Neural progenitor cell (in vitro differentiated cells): ENCODE measurements around the gene PHF10. TPM values are rescaled to one million over a fixed set of nuclear protein-coding genes. Genes with fewer than 3 reads are reported as not detected.
"Not testable (repeated sequence)": the region's sequence is repeated elsewhere in the genome, so short reads cannot be mapped to it uniquely, and the experiment has no call there.

ENCODE experiments used
- DNase-seq: peaks from one replicate; pipeline ENCODE4 v3.0.0-alpha.2; 2016; ENCODE audit warnings: low spot score
- H2AFZ ChIP-seq: fragments of 200-600 bp; sonication (generic); replicated peaks from 2 replicates; pipeline ENCODE4 v1.6.1; 2016; ENCODE audit warnings: antibody characterized with exemption
- H3F3A ChIP-seq: fragments of 200-600 bp; sonication (generic); 2 replicates; pipeline ENCODE4 v1.6.1; 2016; ENCODE audit warnings: antibody characterized with exemption, low read depth
- H3K27ac ChIP-seq: fragments of 200-600 bp; sonication (generic); 2 replicates; pipeline ENCODE4 v1.5.1; 2016; ENCODE audit warnings: mild to moderate bottlenecking
- H3K27me3 ChIP-seq: fragments of 200-600 bp; sonication (generic); 2 replicates; pipeline ENCODE4 v1.6.1; 2016; ENCODE audit warnings: mild to moderate bottlenecking, moderate library complexity
- H3K36me3 ChIP-seq: fragments of 200-600 bp; sonication (generic); 2 replicates; pipeline ENCODE4 v1.5.1; 2016
- H3K4me1 ChIP-seq: fragments of 200-600 bp; sonication (generic); 2 replicates; pipeline ENCODE4 v1.6.1; 2016; ENCODE audit warnings: mixed run types
- H3K4me2 ChIP-seq: fragments of 200-600 bp; sonication (generic); 2 replicates; pipeline ENCODE4 v1.6.1; 2016
- H3K4me3 ChIP-seq: fragments of 200-600 bp; sonication (generic); 2 replicates; pipeline ENCODE4 v1.5.1; 2016
- H3K79me2 ChIP-seq: fragments of 200-600 bp; sonication (generic); 2 replicates; pipeline ENCODE4 v1.6.1; 2016; ENCODE audit warnings: low read depth
- H3K9ac ChIP-seq: fragments of 200-600 bp; sonication (generic); 2 replicates; pipeline ENCODE4 v1.6.1; 2016
- H3K9me3 ChIP-seq: fragments of 200-600 bp; sonication (generic); 2 replicates; pipeline ENCODE4 v1.5.1; 2016; ENCODE audit warnings: low read depth
- H4K20me1 ChIP-seq: fragments of 200-600 bp; sonication (generic); 2 replicates; pipeline ENCODE4 v1.6.1; 2016; ENCODE audit warnings: low read depth
- H3K27ac Mint-ChIP-seq: 3 replicates; pipeline ENCODE4 v1.8.0; 2021; ENCODE audit warnings: mixed read lengths
- H3K27me3 Mint-ChIP-seq: 2 replicates; pipeline ENCODE4 v1.8.0; 2022; ENCODE audit warnings: low read depth, mild to moderate bottlenecking, inconsistent platforms, moderate library complexity, mixed read lengths; ENCODE audit not compliant: insufficient read depth
- H3K36me3 Mint-ChIP-seq: 3 replicates; pipeline ENCODE4 v1.8.0; 2021; ENCODE audit warnings: mixed read lengths
- H3K4me1 Mint-ChIP-seq: 3 replicates; pipeline ENCODE4 v1.8.0; 2021; ENCODE audit warnings: mixed read lengths
- H3K4me3 Mint-ChIP-seq: 3 replicates; pipeline ENCODE4 v1.8.0; 2021; ENCODE audit warnings: mild to moderate bottlenecking, moderate library complexity, mixed read lengths
- H3K9me3 Mint-ChIP-seq: 3 replicates; pipeline ENCODE4 v1.8.0; 2020; ENCODE audit warnings: mixed read lengths
- EZH2 ChIP-seq: fragments of 200-600 bp; sonication (generic); IDR thresholded peaks from 2 replicates; pipeline ENCODE4 v1.6.1; 2017; ENCODE audit warnings: antibody characterized with exemption, mild to moderate bottlenecking, moderate library complexity
- EZH2phosphoT487 ChIP-seq: fragments of 200-600 bp; sonication (generic); IDR thresholded peaks from 2 replicates; pipeline ENCODE4 v1.6.1; 2017; ENCODE audit warnings: antibody characterized with exemption
- total RNA-seq: library from RNA; depleted of rRNA; stranded (reverse); fragments of >200 nt; gene quantifications from 2 replicates; pipeline ENCODE4 v1.2.3, GENCODE V29; 2015; ENCODE audit warnings: low replicate concordance
- TF ChIP-seq, protein P1 (sequence below): fragments of 200-600 bp; sonication (generic); IDR thresholded peaks from 2 replicates; pipeline ENCODE4 v1.5.1; 2017; ENCODE audit warnings: antibody characterized with exemption, mild to moderate bottlenecking

Gene PHF10
- total RNA-seq, 1 donor from 2014 or later, result 43.0 TPM

DNA sequence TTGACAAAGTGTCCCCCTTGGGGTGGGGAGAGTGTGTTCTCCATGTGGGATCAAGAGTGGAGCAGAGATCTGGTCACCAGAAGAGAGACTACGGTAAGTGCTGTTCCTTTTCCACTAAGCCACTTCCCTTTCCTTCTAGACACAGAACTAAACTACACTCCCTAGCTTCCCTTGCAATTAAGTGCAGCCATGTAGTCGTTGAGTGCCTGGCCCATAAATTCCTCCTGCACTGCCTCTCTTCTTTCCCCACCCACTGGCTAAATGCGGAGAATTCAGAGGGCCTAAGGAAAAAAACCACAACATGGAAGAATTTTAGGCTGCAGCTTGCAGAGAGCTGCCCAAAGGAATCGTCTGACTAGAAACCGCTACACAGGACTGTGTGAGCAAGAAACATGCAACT is 24.0 kb downstream of the PHF10 start:
- H3K4me3 ChIP-seq, result peak overlapping the region; percentile 85
- H3K27ac Mint-ChIP-seq, result no peak overlapping the region
- H3K9me3 Mint-ChIP-seq, result peaks cover 11% of the 10 kb centered on the region

DNA sequence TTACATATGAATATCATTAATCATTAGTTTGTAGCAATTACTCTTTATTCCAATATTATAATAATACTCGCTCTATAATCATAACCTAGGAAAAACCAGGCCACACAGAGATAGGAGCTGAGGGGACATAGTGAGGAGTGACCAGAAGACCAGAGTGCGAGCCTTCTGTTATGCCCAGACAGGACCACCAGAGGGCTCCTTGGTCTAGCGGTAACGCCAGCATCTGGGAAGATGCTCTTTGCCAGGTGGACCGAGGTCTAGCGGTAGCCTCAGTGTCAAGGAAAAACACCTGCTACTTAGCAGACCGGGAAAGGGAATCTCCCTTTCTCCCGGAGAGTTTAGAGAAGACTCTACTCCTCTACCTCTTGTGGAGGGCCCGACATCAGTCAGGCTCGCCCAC is 27.2 kb downstream of the PHF10 start:
- not testable (repeated sequence) for H3K4me1 ChIP-seq, H3K27me3 Mint-ChIP-seq, H3K4me2 ChIP-seq, H2AFZ ChIP-seq, H3F3A ChIP-seq, H3K27me3 ChIP-seq, H3K36me3 ChIP-seq, H3K27ac ChIP-seq, H3K4me3 Mint-ChIP-seq, H3K27ac Mint-ChIP-seq, H3K9ac ChIP-seq, H3K4me3 ChIP-seq, H3K9me3 ChIP-seq
- Histone ChIP-seq H4K20me1 (peaks cover 11% of the 10 kb centered on the region), H3K79me2 (peaks cover 96% of the 10 kb centered on the region)
- H3K36me3 Mint-ChIP-seq, result peaks cover 50% of the 10 kb centered on the region
- H3K4me1 Mint-ChIP-seq, result peaks cover 13% of the 10 kb centered on the region
- peaks cover 30% of the 10 kb centered on the region for H3K9me3 Mint-ChIP-seq
- TF ChIP-seq, protein P1, sequence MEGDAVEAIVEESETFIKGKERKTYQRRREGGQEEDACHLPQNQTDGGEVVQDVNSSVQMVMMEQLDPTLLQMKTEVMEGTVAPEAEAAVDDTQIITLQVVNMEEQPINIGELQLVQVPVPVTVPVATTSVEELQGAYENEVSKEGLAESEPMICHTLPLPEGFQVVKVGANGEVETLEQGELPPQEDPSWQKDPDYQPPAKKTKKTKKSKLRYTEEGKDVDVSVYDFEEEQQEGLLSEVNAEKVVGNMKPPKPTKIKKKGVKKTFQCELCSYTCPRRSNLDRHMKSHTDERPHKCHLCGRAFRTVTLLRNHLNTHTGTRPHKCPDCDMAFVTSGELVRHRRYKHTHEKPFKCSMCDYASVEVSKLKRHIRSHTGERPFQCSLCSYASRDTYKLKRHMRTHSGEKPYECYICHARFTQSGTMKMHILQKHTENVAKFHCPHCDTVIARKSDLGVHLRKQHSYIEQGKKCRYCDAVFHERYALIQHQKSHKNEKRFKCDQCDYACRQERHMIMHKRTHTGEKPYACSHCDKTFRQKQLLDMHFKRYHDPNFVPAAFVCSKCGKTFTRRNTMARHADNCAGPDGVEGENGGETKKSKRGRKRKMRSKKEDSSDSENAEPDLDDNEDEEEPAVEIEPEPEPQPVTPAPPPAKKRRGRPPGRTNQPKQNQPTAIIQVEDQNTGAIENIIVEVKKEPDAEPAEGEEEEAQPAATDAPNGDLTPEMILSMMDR, result peak; percentile 51
- peak; percentile 25 for DNase-seq

More for the DNA sequence above, 24.0 kb downstream of the PHF10 start:
- Histone ChIP-seq H3K36me3 (no peaks in the 10 kb centered on the region), H4K20me1 (peaks cover 31% of the 10 kb centered on the region), H3F3A (no peaks in the 10 kb centered on the region), H3K9me3 (no peaks in the 10 kb centered on the region), H3K4me1 (peaks cover 27% of the 10 kb centered on the region), H3K4me2 (peak overlapping the region; percentile 92), H3K27me3 (no peaks in the 10 kb centered on the region), H3K27ac (no peak overlapping the region), H3K9ac (no peak overlapping the region), H2AFZ (no peak overlapping the region), H3K79me2 (peaks cover 98% of the 10 kb centered on the region)
- DNase-seq, result no peak
- peaks cover 31% of the 10 kb centered on the region for H3K4me1 Mint-ChIP-seq
- peaks cover 2% of the 10 kb centered on the region for H3K27me3 Mint-ChIP-seq
- no peak for TF ChIP-seq EZH2
- TF ChIP-seq, protein P1, result no peak
- peak overlapping the region; percentile 94 for H3K4me3 Mint-ChIP-seq
- H3K36me3 Mint-ChIP-seq, result peaks cover 27% of the 10 kb centered on the region

DNA sequence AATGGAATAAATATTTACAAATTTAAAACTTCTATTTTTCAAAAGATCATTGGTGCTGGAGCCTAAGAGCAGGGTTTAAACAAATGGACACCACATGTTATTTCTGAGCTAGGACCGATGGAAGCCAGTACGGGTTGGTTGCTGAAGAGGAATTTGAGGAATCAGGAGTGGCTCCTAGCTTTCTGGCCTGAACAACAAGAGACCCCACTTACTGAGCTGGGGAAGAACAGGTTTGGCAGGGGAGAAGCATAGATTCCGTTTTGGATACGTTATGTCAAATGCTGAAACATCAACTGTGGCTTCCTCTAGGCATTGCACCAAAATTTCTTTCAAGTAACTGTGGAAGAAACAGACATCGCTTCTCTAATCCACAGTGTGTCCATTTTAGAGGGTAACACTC is 29.2 kb downstream of the PHF10 start:
- H3K9me3 ChIP-seq, result no peaks in the 10 kb centered on the region
- H3K79me2 ChIP-seq, result peaks cover 95% of the 10 kb centered on the region
- no peaks in the 10 kb centered on the region for H3K36me3 ChIP-seq
- peaks cover 2% of the 10 kb centered on the region for H3K27me3 Mint-ChIP-seq
- no peak overlapping the region for H2AFZ ChIP-seq
- no peak overlapping the region for H3K27ac Mint-ChIP-seq
- no peak for TF ChIP-seq EZH2
- no peak for TF ChIP-seq EZH2phosphoT487
- TF ChIP-seq, protein P1, result no peak
- no peaks in the 10 kb centered on the region for H3K4me1 ChIP-seq
- no peaks in the 10 kb centered on the region for H3K27me3 ChIP-seq
- no peak overlapping the region for H3K4me3 Mint-ChIP-seq
- H4K20me1 ChIP-seq, result peaks cover 3% of the 10 kb centered on the region
- H3K4me2 ChIP-seq, result no peak overlapping the region
- no peak overlapping the region for H3K27ac ChIP-seq
- H3K9ac ChIP-seq, result no peak overlapping the region
- no peak overlapping the region for H3K4me3 ChIP-seq
- H3K9me3 Mint-ChIP-seq, result peaks cover 42% of the 10 kb centered on the region
- peaks cover 63% of the 10 kb centered on the region for H3K36me3 Mint-ChIP-seq
- peaks cover 12% of the 10 kb centered on the region for H3K4me1 Mint-ChIP-seq
- no peaks in the 10 kb centered on the region for H3F3A ChIP-seq
- DNase-seq, result no peak
